MCF 10A (cell line): ENCODE data around the gene ADAM12. TPM values are rescaled to one million over a fixed set of nuclear protein-coding genes. Genes with fewer than 3 reads are reported as not detected.

Experiments used
- BruUV-seq: library from RNA; stranded (reverse); fragments of 400-500 nt; replicated peaks from 2 replicates; lab custom pipeline; 2021; lab: Mats Ljungman, UMichigan
- CTCF ChIA-PET: fragments of 300-600 bp; sonication (Branson Sonifier 250); formaldehyde crosslinking; extraction: SDS; loops from one replicate; lab custom pipeline; 2021; ENCODE audit warnings: antibody characterized with exemption, inconsistent platforms; lab: Yijun Ruan, JAX
- POLR2A ChIA-PET: fragments of 300-600, 350-650 bp; sonication (Branson Sonifier 250); formaldehyde crosslinking; extraction: SDS; loops from one replicate; lab custom pipeline; 2020; ENCODE audit warnings: antibody characterized with exemption, inconsistent platforms; lab: Yijun Ruan, JAX
- DNase-seq: peaks from one replicate; pipeline ENCODE4 v3.0.0-alpha.2; 2018; ENCODE audit not compliant: unreplicated experiment
- H3K27ac Mint-ChIP-seq: one replicate; pipeline ENCODE4 v1.8.0; 2022; ENCODE audit warnings: mild to moderate bottlenecking, low read depth, mixed read lengths; ENCODE audit not compliant: unreplicated experiment
- H3K27me3 Mint-ChIP-seq: one replicate; pipeline ENCODE4 v1.8.0; 2022; ENCODE audit warnings: mixed read lengths; ENCODE audit not compliant: insufficient read depth, unreplicated experiment
- H3K36me3 Mint-ChIP-seq: one replicate; pipeline ENCODE4 v1.8.0; 2022; ENCODE audit warnings: mild to moderate bottlenecking, moderate library complexity, mixed read lengths; ENCODE audit not compliant: insufficient read depth, unreplicated experiment
- H3K4me1 Mint-ChIP-seq: one replicate; pipeline ENCODE4 v1.8.0; 2022; ENCODE audit warnings: mixed read lengths; ENCODE audit not compliant: insufficient read depth, unreplicated experiment
- H3K4me3 Mint-ChIP-seq: one replicate; pipeline ENCODE4 v1.8.0; 2022; ENCODE audit warnings: mild to moderate bottlenecking, moderate library complexity, mixed read lengths; ENCODE audit not compliant: unreplicated experiment
- H3K9me3 Mint-ChIP-seq: one replicate; pipeline ENCODE4 v1.8.0; 2022; ENCODE audit warnings: mixed read lengths; ENCODE audit not compliant: unreplicated experiment
- CTCF ChIP-seq: fragments of 200-600 bp; IDR thresholded peaks from one replicate; pipeline ENCODE4 v1.8.0; 2022; ENCODE audit warnings: antibody characterized with exemption, mild to moderate bottlenecking; ENCODE audit not compliant: unreplicated experiment
- intact Hi-C: fragments of 100-400 bp; cut with micrococcal nuclease; formaldehyde crosslinking; loops from 2 replicates; pipeline ENCODE4 v1.14.1; 2022
- total RNA-seq: library from RNA; stranded (reverse); gene quantifications from 2 replicates; pipeline ENCODE4 v1.2.3, GENCODE V29; 2022

Gene ADAM12
- total RNA-seq, 1 experiment from 2014 or later: 2.2 TPM

- peaks cover 10% of the 10 kb centered on the region for H3K9me3 Mint-ChIP-seq
- POLR2A ChIA-PET: no interaction called here
- no peaks in the 10 kb centered on the region for H3K36me3 Mint-ChIP-seq
- no peak for TF ChIP-seq CTCF
- no peaks in the 10 kb centered on the region for H3K27me3 Mint-ChIP-seq
- BruUV-seq: no TSS peak
- no peak overlapping the region for H3K27ac Mint-ChIP-seq
- H3K4me1 Mint-ChIP-seq: no peaks in the 10 kb centered on the region
- CTCF ChIA-PET: no interaction called here
- H3K4me3 Mint-ChIP-seq: no peak overlapping the region
- no peak for DNase-seq
- intact Hi-C loops: loop anchor here (10.0 kb wide), 1 partner anchor 138 kb away; no protein-coding TSS in a partner anchor
These were observed 85.9 kb downstream of the ADAM12 start for GRCh38 chr10:126302476-126302756.

- peaks cover 10% of the 10 kb centered on the region for H3K9me3 Mint-ChIP-seq
- H3K4me1 Mint-ChIP-seq: no peaks in the 10 kb centered on the region
- no peaks in the 10 kb centered on the region for H3K36me3 Mint-ChIP-seq
- no TSS peak for BruUV-seq
- ChIA-PET POLR2A (no interaction called here), CTCF (no interaction called here)
- H3K4me3 Mint-ChIP-seq: no peak overlapping the region
- no peak overlapping the region for H3K27ac Mint-ChIP-seq
- H3K27me3 Mint-ChIP-seq: no peaks in the 10 kb centered on the region
- no peak for TF ChIP-seq CTCF
- DNase-seq: no peak
- intact Hi-C loops: loop anchor here (10.0 kb wide), 1 partner anchor 137 kb away; no protein-coding TSS in a partner anchor
These were observed 86.4 kb downstream of the ADAM12 start for GRCh38 chr10:126301701-126302475.

GRCh38 chr10:126294451-126294850 is 93.8 kb downstream of the ADAM12 start:
- no TSS peak for BruUV-seq
- ChIA-PET CTCF (no interaction called here), POLR2A (no interaction called here)

GRCh38 chr10:126290232-126290631 is 98.0 kb downstream of the ADAM12 start:
- no peak for TF ChIP-seq CTCF
- Mint-ChIP-seq H3K4me1 (no peaks in the 10 kb centered on the region), H3K27me3 (no peaks in the 10 kb centered on the region), H3K4me3 (no peak overlapping the region), H3K27ac (no peak overlapping the region), H3K36me3 (peaks cover 4% of the 10 kb centered on the region), H3K9me3 (no peaks in the 10 kb centered on the region)
- CTCF ChIA-PET: interaction anchor here (0.7 kb wide), 1 partner anchor 309 kb away, joined by 3 read pairs; no protein-coding TSS in a partner anchor
- intact Hi-C loops: no loop called here
- POLR2A ChIA-PET: no interaction called here
- no TSS peak for BruUV-seq
- no peak for DNase-seq

More at GRCh38 chr10:126294451-126294850, 93.8 kb downstream of the ADAM12 start:
- no peak overlapping the region for H3K4me3 Mint-ChIP-seq
- H3K4me1 Mint-ChIP-seq: no peaks in the 10 kb centered on the region
- H3K9me3 Mint-ChIP-seq: no peaks in the 10 kb centered on the region
- no peaks in the 10 kb centered on the region for H3K36me3 Mint-ChIP-seq
- no peak overlapping the region for H3K27ac Mint-ChIP-seq
- no peak for DNase-seq
- H3K27me3 Mint-ChIP-seq: no peaks in the 10 kb centered on the region
- intact Hi-C loops: no loop called here
- no peak for TF ChIP-seq CTCF
